ENCODE data around the gene GTF2H2C_2.
"Not testable (repeated sequence)": the region's sequence is repeated elsewhere in the genome, so short reads cannot be mapped to it uniquely, and the experiment has no call there.

Gene GTF2H2C_2

GRCh38 chr5:70415117-70415516 lies at the start of gene GTF2H2C_2:
GTF2H2C_2 (plus strand) TSS chr5:70415368.
- H3K9me3 Mint-ChIP-seq, H3K27ac Mint-ChIP-seq, H3K4me1 Mint-ChIP-seq, H3K36me3 Mint-ChIP-seq, H3K4me3 Mint-ChIP-seq, H3K27me3 Mint-ChIP-seq: not testable (repeated sequence)

- not testable (repeated sequence) for H3K9me3 Mint-ChIP-seq, H3K27ac Mint-ChIP-seq
- H3K4me3 Mint-ChIP-seq: peak overlapping the region; percentile 64
Measured at GRCh38 chr5:70400984-70401686, 14.0 kb upstream of the GTF2H2C_2 start.

GRCh38 chr5:70421322-70421721 lies 6.2 kb downstream of the GTF2H2C_2 start:
- not testable (repeated sequence) for H3K27ac Mint-ChIP-seq, H3K36me3 Mint-ChIP-seq, H3K4me3 Mint-ChIP-seq, H3K27me3 Mint-ChIP-seq, H3K4me1 Mint-ChIP-seq, H3K9me3 Mint-ChIP-seq

More at GRCh38 chr5:70400984-70401686, 14.0 kb upstream of the GTF2H2C_2 start:
- H3K4me1 Mint-ChIP-seq, H3K27me3 Mint-ChIP-seq, H3K36me3 Mint-ChIP-seq: not testable (repeated sequence)

GRCh38 chr5:70423215-70423614 lies 8.0 kb downstream of the GTF2H2C_2 start:
- H3K27me3 Mint-ChIP-seq, H3K9me3 Mint-ChIP-seq, H3K27ac Mint-ChIP-seq, H3K4me1 Mint-ChIP-seq, H3K4me3 Mint-ChIP-seq, H3K36me3 Mint-ChIP-seq: not testable (repeated sequence)

- not testable (repeated sequence) for H3K4me1 Mint-ChIP-seq, H3K27ac Mint-ChIP-seq, H3K27me3 Mint-ChIP-seq, H3K36me3 Mint-ChIP-seq, H3K9me3 Mint-ChIP-seq, H3K4me3 Mint-ChIP-seq
Measured at GRCh38 chr5:70438518-70438917, 23.4 kb downstream of the GTF2H2C_2 start.

- not testable (repeated sequence) for H3K4me1 Mint-ChIP-seq, H3K9me3 Mint-ChIP-seq, H3K27ac Mint-ChIP-seq, H3K4me3 Mint-ChIP-seq, H3K27me3 Mint-ChIP-seq, H3K36me3 Mint-ChIP-seq
Measured at GRCh38 chr5:70449565-70449964, 34.4 kb downstream of the GTF2H2C_2 start.

- not testable (repeated sequence) for H3K4me3 Mint-ChIP-seq, H3K4me1 Mint-ChIP-seq, H3K27me3 Mint-ChIP-seq, H3K36me3 Mint-ChIP-seq, H3K27ac Mint-ChIP-seq, H3K9me3 Mint-ChIP-seq
Measured at GRCh38 chr5:70451249-70451984, 36.2 kb downstream of the GTF2H2C_2 start.

GRCh38 chr5:70457093-70457492 lies 41.9 kb downstream of the GTF2H2C_2 start:
- H3K27me3 Mint-ChIP-seq, H3K36me3 Mint-ChIP-seq, H3K27ac Mint-ChIP-seq, H3K4me1 Mint-ChIP-seq, H3K4me3 Mint-ChIP-seq, H3K9me3 Mint-ChIP-seq: not testable (repeated sequence)

- H3K27me3 Mint-ChIP-seq, H3K9me3 Mint-ChIP-seq, H3K36me3 Mint-ChIP-seq, H3K4me1 Mint-ChIP-seq, H3K4me3 Mint-ChIP-seq, H3K27ac Mint-ChIP-seq: not testable (repeated sequence)
Measured at GRCh38 chr5:70459188-70459587, 44.0 kb downstream of the GTF2H2C_2 start.

GRCh38 chr5:70461984-70462383 lies 46.8 kb downstream of the GTF2H2C_2 start:
- not testable (repeated sequence) for H3K9me3 Mint-ChIP-seq, H3K27ac Mint-ChIP-seq, H3K27me3 Mint-ChIP-seq, H3K36me3 Mint-ChIP-seq, H3K4me3 Mint-ChIP-seq, H3K4me1 Mint-ChIP-seq

- not testable (repeated sequence) for H3K4me1 Mint-ChIP-seq, H3K27ac Mint-ChIP-seq, H3K36me3 Mint-ChIP-seq, H3K9me3 Mint-ChIP-seq, H3K4me3 Mint-ChIP-seq, H3K27me3 Mint-ChIP-seq
Measured at GRCh38 chr5:70464019-70464637, 49.0 kb downstream of the GTF2H2C_2 start.

- not testable (repeated sequence) for H3K36me3 Mint-ChIP-seq, H3K9me3 Mint-ChIP-seq, H3K4me1 Mint-ChIP-seq, H3K27me3 Mint-ChIP-seq, H3K4me3 Mint-ChIP-seq, H3K27ac Mint-ChIP-seq
Measured at GRCh38 chr5:70469926-70470509, 54.9 kb downstream of the GTF2H2C_2 start.
